Tongue (tissue), 2 donors: ENCODE results near the gene LIPT1. TPM values are rescaled to one million over a fixed set of nuclear protein-coding genes. Genes with fewer than 3 reads are reported as not detected.
A peak's percentile ranks its signal among the peaks of the same experiment; 100 is the strongest.
"Not testable (repeated sequence)": the region's sequence is repeated elsewhere in the genome, so short reads cannot be mapped to it uniquely, and the experiment has no call there.

ENCODE experiments used
- DNase-seq: peaks from one replicate; pipeline ENCODE4 v3.0.0-alpha.2; 2015
- total RNA-seq: library from RNA; depleted of rRNA; stranded (reverse); fragments of >200 nt; gene quantifications from one replicate; pipeline ENCODE4 v1.2.3, GENCODE V29; 2014

LIPT1 gene
- total RNA-seq: 7.6 TPM

DNA sequence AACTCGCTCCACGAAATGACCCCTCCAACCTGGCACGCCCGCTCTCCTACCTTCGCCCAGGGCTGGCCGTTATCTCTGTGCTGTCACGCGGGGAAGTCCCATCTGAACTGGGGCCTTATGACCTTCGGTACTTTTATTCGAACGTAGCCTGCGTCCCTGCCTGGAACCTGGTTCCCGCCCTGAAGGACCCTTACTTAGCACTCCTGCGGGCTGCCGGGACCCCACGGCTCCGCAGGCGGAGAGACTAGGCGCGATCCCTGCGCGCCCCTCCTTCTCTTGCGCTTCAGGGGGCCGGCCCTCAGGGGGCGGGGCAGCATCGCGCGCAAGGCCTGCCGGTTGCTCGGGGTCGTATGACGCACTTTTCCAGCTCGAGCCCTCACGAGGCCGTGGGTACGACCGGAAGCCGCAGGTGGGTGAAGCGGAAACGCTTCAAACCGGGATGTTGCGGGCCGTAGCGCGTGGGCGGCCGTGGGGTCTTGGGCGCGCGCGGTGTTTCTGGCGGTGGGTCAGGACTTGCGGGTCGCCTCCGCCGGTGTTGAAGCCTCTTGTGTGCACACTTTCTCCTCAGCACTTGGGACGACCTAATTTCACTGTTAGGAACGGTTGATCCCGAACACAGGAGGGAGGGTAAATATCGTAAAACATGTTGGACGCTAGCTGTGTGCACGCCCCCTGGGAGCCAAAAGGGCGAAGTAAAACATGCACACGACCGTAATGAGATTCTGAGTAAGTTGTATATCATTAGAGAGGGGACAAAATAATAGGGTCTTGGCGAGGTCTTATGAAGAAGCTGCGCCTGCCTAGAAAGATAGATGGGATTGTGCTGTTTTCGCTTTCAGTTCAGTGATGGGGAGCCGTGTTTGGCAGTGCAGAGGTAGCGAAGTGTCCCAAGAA, at the start of gene LIPT1, which contains the start of gene TSGA10:
TSS of gene LIPT1 (plus strand) at position 325 of the 894 bp plus-strand sequence. CDS start 6,991 bp downstream, outside the sequence.
TSS of gene TSGA10 (minus strand) at position 300 of the 894 bp plus-strand sequence. CDS start 45,503 bp downstream, outside the sequence.
- peak; percentile 97 for DNase-seq

DNA sequence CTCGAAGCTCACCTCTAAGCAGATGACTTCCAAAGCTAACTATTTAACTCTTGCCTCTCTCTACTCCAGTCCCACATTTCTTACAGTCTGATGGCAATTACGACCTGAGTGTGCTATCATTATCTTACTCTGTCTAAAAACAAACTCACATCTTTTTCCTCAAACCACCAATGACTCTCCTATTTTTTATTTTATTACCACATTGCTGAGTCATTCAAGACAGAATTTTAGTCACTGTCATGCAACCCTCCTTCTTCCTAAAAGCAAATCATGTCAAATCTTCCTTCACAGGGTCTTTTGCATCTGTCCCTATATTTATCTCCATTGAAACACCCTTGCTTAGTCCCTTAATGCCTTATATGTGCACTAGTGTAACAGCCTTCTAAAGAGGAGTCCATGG, 47.9 kb upstream of the LIPT1 start:
- DNase-seq: no peak

DNA sequence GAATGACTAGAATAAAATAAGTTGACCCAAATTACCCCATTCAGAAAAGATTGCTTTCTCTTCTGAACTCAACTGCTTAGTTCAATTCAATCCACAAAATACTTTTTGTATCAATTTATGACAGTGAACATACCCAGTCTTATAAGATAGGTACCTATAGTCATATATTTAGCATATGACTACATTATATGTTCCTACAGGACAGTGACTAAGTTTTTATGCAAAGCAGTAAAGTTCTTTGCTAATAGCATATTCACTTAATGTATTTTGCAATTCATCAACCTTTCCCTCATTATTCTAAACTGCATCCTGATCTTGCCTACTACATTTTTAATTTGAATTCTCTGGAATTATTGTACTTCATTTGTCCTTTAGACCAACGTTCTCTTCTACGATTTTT, 43.5 kb upstream of the LIPT1 start:
- no peak for DNase-seq

DNA sequence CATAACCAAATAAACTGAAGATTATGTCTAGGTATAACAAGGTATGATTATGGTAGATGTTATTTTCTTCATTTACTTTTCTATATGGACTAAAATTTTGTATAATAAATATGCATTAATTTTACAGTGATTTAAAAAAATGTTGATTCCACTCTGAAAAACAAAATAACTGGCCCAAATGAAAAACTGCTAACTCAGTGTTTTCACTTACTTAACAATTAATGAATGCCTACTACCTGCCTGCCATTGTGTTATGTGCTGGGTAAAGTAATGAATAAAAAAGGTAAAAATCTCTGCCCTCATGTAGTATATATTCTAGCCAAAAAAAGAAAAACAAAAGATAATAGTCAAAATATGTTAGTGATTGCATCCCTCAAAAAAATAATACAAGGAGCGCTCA, 42.8 kb upstream of the LIPT1 start:
- no peak for DNase-seq

DNA sequence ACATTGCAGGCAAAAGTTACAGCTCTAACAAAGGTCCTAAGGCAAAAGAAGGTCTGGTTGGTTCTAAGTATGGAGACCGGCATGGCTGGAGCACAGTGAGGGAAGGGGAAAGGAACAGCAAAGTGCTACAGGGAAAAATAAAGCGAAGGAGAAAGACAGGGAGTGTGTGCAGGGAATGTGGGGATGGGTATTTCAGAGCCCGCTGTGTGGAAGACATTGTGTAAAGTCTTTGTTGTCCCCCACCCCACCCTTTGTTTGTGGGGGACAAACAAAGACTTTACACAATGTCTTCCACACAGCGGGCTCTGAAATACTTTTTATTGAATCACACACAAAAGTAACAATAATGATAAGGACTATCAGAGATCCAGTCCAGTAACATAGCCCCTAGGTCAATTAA, 42.1 kb upstream of the LIPT1 start:
- DNase-seq: no peak

DNA sequence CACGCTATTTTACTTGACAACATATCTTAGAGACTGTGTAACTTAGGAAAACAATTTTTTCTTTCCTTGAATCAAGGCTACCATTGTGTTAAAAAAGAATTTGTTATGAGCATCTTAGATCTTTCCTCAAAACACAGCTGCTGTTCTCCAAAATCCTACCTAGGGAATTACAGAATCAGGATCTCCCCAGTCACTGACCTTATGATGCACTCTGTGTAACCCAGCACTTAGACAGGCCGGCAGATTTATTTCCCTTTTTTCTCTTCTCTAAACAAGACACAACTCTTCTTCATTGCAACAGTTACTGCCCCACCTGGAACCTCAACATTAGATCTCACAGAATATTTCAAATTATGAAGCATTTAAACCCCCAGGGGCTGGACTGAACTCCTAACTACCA, 26.8 kb upstream of the LIPT1 start:
- DNase-seq: no peak

DNA sequence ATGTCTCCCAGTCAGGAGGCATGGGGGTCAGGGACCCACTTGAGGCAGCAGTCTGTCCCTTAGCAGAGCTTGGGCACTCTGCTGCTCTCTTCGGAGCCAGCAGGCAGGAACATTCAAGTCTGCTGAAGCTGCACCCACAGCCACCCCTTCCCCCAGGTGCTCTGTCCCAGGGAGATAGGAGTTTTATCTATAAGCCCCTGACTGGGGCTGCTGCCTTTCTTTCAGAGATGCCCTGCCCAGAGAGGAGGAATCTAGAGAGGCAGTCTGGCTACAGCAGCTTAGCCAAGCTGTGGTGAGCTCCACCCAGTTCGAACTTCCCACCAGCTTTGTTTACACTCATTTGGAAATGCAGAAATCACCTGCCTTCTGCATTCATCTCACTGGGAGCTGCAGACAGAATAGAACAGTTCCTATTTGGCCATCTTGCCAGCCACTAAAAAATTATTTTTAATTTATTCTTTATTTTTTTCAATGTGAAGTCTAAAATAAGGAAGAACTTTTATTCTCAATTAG, 19.7 kb upstream of the LIPT1 start:
- DNase-seq: not testable (repeated sequence)

DNA sequence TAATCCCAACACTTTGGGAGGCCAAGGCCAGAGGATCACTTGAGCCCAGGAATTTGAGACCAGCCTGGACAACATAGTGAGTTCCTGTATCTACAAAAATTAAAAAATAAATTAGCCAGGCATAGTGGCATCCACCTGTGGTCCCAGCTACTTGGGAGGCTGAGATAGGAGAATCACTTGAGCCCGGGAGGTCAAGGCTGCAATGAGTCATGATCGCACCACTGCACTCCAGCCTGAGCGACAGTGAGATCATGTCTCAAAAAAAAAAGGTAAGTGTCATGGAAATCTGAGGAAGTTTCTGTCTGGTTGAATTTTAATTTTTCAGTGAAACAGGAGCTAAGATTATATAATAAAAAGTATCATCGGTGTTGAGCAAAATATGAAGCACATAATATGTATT, 15.8 kb upstream of the LIPT1 start:
- no peak for DNase-seq

DNA sequence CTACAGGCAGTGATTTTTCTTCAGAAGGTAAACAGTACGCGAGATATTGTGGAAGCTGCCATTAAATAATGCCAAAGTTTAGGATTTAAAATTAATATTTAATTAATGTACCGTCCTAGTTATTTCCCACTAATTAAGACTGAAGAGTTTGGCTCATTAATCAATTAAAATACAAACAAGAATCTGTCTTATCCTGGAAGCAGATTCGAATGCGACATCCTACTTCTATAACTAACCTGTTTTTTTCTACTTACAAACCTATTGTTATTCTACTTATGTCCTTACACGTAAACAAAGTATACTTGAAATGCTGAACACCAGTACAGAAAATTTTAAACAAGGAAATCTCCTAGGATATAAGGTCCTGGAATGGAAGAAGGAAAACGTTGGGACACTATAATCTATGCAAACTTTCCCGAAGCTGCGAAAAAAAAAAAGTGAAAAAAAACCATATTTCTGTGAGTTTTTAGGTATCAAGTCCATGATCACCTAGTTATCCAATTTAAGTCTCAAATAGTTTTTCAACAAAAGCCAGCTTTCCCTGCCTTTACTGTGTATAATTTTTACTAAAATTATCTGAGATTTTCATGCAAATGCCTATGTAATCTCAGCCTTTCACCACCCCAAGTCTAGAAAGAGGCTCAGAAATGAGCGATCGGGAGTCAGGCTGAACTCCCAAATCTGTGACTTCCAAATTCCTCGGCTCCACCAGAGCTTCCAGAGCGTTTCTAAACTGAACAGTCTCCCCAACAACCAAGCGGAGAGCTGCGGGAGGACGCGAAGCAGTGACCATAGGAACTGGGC, 14.5 kb upstream of the LIPT1 start:
- no peak for DNase-seq

DNA sequence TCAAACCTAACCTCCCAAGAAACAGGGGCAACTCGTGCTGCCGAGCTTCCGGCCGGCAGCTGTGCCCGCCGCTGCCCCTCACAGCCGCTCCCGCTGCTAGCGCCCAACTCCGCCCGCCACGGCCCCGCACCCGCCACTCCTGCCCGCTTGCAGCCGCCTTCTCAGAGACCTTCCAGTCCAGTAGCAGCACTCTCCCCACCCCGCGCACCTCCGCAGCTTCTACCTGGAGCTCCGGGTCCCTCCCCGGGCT, 14.0 kb upstream of the LIPT1 start:
- DNase-seq: no peak

DNA sequence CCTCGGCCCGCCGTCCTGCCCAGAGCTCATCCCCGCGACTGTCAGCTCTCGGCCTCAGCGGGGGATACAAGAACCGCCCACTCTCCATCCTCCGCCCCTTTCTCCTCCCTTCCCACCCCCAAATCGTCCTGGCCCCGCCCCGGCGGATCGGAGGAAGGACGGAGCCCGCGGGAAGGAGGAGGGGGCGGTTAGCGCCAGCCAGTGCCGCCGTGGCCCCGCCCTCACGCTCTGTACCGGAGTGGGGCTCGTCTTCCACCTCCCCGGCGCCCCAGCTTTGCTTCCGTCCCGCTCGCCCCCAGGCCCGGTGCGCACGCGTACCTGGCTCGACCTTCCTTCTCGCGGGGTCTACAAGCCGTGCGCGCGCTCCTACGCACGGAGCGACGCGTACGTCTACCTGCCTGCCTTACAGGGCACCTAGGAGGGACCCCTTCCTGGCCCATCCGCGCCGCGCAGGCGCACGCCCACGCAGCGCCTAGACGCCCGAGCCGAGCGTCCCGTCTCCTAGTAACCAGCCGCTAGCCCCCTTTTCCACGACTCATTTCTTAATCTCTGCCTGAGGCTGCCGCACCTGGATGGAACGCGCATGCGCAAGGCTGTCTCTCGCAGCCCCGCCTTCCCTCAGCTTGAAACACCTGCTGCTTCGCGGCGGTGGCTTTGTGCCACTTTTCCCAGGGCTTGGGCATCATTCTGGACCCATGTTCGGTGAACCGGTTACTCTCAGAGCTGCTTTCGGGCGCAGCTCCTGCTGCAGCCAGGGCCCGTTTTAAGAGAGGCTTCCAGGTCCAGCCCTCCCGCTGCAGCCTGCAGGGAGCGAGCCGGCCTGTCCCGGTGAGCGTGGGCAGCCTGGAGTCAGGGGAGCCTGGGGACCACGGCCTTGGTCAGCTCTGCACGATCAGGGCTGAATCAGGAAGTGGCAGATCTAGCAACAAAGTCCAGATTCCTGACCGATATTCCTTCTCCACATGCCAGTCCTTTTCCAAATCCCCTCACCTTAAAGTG, 13.4 kb upstream of the LIPT1 start, which contains the start of gene C2orf15:
TSS of gene C2orf15 (plus strand) at position 598 of the 999 bp plus-strand sequence. CDS start 8,852 bp downstream, outside the sequence.
- peak; percentile 97 for DNase-seq

DNA sequence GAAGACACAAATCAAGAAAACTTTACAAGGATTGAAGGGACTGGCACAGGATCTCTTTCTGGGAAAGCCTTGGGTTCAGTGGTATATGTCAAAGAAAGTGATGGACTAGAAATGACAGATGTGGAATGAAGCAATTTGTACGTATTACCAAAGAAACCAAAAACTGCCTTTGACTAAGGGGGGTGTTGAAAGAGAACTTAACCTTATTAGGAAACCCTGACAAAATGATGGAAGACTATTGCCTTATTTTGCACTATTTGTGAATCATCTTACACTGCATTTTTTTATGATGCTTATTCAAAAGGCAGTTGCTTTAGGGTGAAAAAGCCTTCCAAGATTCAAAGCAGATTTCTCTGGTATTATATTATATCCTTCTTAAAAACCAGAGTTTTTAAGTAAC, 4.1 kb upstream of the LIPT1 start:
- DNase-seq: no peak

DNA sequence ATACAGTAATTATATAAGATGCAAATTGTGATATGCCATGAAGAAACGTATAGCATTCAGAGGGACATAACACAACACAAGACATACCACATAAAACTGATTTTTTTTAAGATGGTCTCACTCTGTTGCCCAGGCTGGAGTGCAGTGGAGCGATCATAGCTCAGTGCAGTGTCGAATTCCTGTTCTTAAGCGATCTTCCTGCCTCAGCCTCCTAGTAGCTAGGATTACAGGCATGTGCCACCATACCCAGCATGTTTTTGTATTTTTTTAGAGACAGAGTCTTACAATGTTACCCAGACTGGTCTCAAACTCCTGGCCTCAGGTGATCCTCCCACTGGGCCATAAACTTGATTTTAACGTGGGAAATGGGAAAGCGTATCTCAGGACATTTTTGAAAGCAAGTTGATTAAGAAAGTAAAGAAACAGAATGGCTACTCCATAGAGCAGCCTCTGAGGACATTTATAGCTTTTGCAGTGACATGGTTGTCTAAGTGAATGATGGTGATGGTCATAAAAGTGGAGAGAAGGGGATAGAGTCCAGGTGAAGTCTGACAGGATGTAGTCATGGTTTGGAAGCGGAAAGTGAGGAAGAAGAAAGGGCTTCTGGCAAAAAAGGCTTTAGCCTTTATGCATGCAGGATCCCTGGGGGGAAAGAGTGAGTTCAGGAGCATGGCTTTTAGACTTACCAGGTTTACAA, 2.4 kb upstream of the LIPT1 start:
- no peak for DNase-seq

DNA sequence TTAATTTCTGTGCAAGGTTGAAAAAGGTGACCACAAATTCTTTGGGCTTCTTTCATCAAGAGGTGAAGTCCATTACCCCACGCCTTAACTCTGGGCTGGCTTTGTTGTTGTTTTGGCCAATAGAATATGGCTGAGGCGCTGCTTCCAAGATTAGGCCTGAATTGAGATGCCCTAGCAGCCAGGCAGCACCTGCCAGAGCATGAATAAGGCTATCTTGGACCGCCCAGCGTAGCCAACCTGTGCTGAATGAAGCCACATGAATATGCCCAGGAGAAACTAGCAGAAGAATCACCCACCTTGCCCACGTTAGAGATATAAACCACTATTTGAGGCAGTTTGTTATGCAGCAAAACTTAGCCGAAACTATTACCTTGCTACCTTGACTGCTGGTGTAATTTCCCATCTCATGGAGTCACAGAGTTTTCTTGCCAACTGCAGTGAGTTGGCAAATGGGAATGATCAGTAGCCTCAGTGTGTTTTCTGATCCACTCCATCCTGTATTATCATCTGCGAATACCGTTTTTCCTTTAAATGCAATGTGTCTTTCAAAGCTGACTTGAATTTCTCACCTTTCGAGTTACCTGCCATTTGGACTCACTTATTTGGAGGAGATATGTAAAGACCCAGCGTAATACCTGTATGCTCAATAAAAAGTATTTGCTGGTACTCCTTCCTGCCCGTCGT, 704 bp upstream of the LIPT1 start:
- no peak for DNase-seq

DNA sequence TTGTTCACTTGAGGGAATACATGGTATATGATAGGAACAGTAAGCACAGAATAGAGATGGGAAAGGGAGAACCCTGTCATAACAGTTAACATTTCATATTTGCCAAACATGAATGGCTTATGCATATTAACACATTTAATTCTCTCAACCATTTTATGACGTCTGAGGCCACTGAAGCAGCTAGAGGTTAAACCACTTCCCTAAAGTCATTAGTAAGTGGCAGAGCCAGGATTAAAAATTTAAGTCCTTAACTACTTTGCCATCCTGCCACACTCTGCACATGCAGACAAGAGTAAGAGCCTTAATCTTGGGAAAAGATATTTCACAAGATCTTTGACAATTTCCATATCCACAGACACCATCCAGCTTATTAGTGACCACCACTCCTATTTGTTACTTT, 2.1 kb downstream of the LIPT1 start:
- no peak for DNase-seq

DNA sequence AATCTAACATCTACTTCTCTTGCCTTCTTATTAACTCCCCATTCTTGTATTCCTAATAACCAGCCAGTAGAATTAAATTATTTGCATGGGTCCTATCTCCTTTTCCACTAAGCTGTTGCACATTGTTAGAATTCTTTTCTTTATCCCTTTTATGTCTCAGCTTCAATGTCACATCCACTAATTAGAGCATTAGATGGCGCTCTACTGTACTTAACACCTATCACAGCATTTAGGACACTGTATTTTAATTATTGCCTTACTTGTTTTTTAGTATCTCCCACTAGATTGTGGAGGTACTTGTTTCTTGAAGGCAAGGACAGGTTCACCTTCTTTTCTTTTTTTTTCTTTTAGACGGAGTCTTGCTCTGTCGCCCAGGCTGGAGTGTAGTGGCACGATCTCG, 3.8 kb downstream of the LIPT1 start:
- no peak for DNase-seq

DNA sequence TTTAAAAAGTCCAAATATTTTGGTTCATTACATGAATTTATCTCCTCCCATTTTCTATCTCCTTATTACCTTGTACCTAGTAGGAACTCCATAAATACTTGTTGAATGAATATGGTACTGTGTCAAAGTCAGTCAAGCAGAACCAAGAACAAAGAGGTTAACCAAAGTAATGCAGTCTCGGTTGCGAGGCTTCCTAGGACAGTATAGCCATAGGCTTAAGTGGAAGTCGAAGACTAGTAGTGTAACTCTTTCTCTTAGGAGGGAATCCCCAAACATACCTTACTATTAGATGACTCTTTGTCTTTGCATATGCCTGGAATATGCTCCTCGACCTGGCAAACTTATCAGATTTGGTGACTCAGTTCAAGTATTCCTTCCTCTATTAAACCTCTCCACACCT, 4.8 kb downstream of the LIPT1 start:
- DNase-seq: no peak

DNA sequence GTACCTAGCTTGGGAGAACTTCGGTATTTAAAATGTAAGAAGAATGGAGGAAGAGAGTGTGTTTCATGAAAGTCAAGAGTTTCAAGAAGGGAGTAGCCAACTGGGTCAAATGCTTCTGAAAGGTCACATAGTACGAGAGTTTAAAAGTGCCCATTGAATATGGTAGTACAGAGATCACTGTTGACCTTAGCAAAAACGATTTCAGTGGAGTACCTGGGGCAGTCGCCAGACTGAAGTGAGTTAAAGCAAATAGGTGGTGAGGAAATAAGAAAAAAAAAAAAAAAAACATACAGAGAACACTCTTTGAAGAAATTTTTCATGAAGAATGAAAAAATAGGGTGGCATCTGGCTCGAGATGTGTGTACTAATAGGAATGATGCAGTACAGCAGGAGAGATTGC, 11.5 kb downstream of the LIPT1 start:
- no peak for DNase-seq

DNA sequence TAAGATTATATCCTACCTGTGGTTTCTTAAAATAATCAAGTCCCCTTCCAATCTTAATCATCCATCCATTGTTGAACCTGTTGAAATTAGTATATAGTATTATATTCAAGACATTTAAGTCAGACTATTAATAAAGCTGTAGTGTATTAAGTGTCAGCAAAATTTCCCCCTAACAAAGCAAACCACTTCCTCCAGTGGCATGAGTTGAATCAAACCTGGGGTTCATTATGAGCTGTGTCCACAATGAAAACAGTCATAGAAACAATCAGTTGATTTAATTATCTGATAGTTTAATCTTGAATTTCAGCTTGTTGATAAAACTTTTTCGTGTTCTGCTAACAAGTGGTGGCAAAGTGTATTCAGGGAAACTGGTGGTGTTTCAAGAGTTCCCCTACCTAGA, 14.8 kb downstream of the LIPT1 start:
- DNase-seq: no peak

DNA sequence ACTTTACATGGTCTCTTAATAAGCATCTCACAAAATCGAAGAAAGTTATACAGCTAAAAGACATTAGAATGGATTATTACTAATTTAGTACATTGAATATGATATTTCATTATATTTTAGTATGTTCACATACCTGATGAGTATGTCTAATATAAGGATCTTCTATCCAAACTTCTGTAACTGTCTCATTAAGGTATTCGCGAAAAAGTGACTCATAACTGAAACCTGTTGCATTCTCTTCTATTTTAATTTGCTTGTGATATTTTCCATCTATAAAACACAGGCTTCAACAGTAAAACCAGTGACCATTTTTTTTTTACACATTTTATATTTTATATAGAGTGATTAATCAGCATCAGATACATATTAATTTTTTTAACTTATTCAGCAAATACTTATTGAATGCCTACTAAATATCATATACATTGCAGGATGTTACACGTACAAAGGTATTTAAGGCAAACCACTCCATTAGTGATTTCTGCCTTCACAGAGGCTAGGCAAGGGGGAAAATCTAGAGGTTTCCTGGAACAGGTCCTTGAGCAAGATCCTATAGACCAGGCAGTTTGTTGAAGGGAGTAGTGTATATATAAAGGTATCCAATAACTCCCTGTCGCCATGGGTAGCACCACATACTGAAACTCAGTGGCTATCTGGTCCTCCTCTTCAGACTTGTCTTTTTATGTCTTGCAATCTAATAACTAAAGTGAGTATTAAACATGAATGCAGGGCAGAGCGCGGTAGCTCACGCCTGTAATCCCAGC, 16.8 kb downstream of the LIPT1 start:
- DNase-seq: no peak
